ENCODE data around the gene FBXO24.
A peak's percentile ranks its signal among the peaks of the same experiment; 100 is the strongest.

FBXO24 gene

GRCh38 chr7:100546926-100547800 is 39.0 kb upstream of the FBXO24 start:
- Histone ChIP-seq H3K27ac (ENCODE audit: extremely low read depth, low read depth, low read length) (peak overlapping the region; percentile 72), H3K4me1 (ENCODE audit: control insufficient read depth, insufficient read depth, low read length) (peaks cover 39% of the 10 kb centered on the region), H3K4me3 (ENCODE audit: low read depth, low read length) (no peak overlapping the region)
- TF ChIP-seq SP7 (tag by site-specific recombination; IDR thresholded peaks at IDR 0.05), result 0 out of 2 replicates have a peak, but pooled peaks have one; percentile 13
- no peak for TF ChIP-seq ZNF580 (tag by site-specific recombination; IDR thresholded peaks at IDR 0.05)
- TF ChIP-seq ZNF629 (tag by site-specific recombination; IDR thresholded peaks at IDR 0.05), result no peak
- peak; percentile 74 for TF ChIP-seq EGR2 (tag by site-specific recombination; IDR thresholded peaks at IDR 0.05; ENCODE audit: low read depth)
- no peak for TF ChIP-seq ZNF362 (tag by site-specific recombination; IDR thresholded peaks at IDR 0.05)
- TF ChIP-seq ZNF140 (tag by site-specific recombination; IDR thresholded peaks at IDR 0.05), result no peak
- no peak for TF ChIP-seq ZNF610 (tag by site-specific recombination; IDR thresholded peaks at IDR 0.05; ENCODE audit: borderline replicate concordance)
- no peak for TF ChIP-seq ZNF26 (tag by site-specific recombination; IDR thresholded peaks at IDR 0.05)
- TF ChIP-seq, protein P1, sequence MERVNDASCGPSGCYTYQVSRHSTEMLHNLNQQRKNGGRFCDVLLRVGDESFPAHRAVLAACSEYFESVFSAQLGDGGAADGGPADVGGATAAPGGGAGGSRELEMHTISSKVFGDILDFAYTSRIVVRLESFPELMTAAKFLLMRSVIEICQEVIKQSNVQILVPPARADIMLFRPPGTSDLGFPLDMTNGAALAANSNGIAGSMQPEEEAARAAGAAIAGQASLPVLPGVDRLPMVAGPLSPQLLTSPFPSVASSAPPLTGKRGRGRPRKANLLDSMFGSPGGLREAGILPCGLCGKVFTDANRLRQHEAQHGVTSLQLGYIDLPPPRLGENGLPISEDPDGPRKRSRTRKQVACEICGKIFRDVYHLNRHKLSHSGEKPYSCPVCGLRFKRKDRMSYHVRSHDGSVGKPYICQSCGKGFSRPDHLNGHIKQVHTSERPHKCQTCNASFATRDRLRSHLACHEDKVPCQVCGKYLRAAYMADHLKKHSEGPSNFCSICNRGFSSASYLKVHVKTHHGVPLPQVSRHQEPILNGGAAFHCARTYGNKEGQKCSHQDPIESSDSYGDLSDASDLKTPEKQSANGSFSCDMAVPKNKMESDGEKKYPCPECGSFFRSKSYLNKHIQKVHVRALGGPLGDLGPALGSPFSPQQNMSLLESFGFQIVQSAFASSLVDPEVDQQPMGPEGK (tag by site-specific recombination; IDR thresholded peaks at IDR 0.05), result peak; percentile 49
- TF ChIP-seq GLI2 (tag by site-specific recombination; IDR thresholded peaks at IDR 0.05; ENCODE audit: borderline replicate concordance, low read depth), result no peak
- no peak for TF ChIP-seq ZNF223 (tag by site-specific recombination; IDR thresholded peaks at IDR 0.05)
- TF ChIP-seq ZNF677 (tag by site-specific recombination; IDR thresholded peaks at IDR 0.05), result no peak
- TF ChIP-seq ZFP3 (tag by site-specific recombination; IDR thresholded peaks at IDR 0.05; ENCODE audit: low read depth), result no peak
- no peak for TF ChIP-seq ZNF24 (tag by site-specific recombination; IDR thresholded peaks at IDR 0.05)
- TF ChIP-seq ZNF664 (tag by site-specific recombination; IDR thresholded peaks at IDR 0.05), result no peak
- TF ChIP-seq ZBTB48 (tag by site-specific recombination; IDR thresholded peaks at IDR 0.05), result no peak
- TF ChIP-seq ZNF341 (tag by site-specific recombination; IDR thresholded peaks at IDR 0.05; ENCODE audit: low read depth), result 0 out of 2 replicates have a peak, but pooled peaks have one; percentile 15
- no peak for TF ChIP-seq ZBTB10 (tag by site-specific recombination; IDR thresholded peaks at IDR 0.05)
- TF ChIP-seq PRDM1 (tag by site-specific recombination; IDR thresholded peaks at IDR 0.05), result no peak
- peak; percentile 78 for TF ChIP-seq ZFHX2 (tag by site-specific recombination; conservative IDR thresholded peaks at IDR 0.05)
- TF ChIP-seq ZNF549 (tag by site-specific recombination; IDR thresholded peaks at IDR 0.05), result no peak
- TF ChIP-seq YY2 (tag by site-specific recombination; IDR thresholded peaks at IDR 0.05), result no peak
- TF ChIP-seq ZNF423 (tag by site-specific recombination; IDR thresholded peaks at IDR 0.05), result no peak
- peak; percentile 70 for TF ChIP-seq KLF1 (tag by site-specific recombination; IDR thresholded peaks at IDR 0.05)
- no peak for TF ChIP-seq ZNF830 (tag by site-specific recombination; IDR thresholded peaks at IDR 0.05; ENCODE audit: low read depth)
- no peak for TF ChIP-seq ZBTB1 (tag by site-specific recombination; IDR thresholded peaks at IDR 0.05)
- no peak for TF ChIP-seq ZNF571 (tag by site-specific recombination; IDR thresholded peaks at IDR 0.05)
- TF ChIP-seq ZNF2 (tag by site-specific recombination; IDR thresholded peaks at IDR 0.05), result no peak
- no peak for TF ChIP-seq ZNF843 (tag by site-specific recombination; IDR thresholded peaks at IDR 0.05)
- no peak for TF ChIP-seq ZNF302 (tag by site-specific recombination; IDR thresholded peaks at IDR 0.05; ENCODE audit: low read depth)
- TF ChIP-seq ZNF202 (tag by site-specific recombination; IDR thresholded peaks at IDR 0.05; ENCODE audit: borderline replicate concordance), result no peak

More at GRCh38 chr7:100546926-100547800, 39.0 kb upstream of the FBXO24 start:
- ChIA-PET CTCF (interaction anchor here (0.6 to 4.1 kb wide), 10 partner anchors 7 to 406 kb away, joined by 3 to 36 read pairs (median 4); partner anchors contain the start of gene TSC22D4), POLR2A (interaction anchor here (1.8 kb wide), 1 partner anchor 118 kb away, joined by 3 read pairs; the partner anchor contains the start of genes MEPCE and ZCWPW1)
- H3K9me3 ChIP-seq (ENCODE audit: control insufficient read depth, insufficient read depth, low read depth, low read length), result no peaks in the 10 kb centered on the region
- H3K36me3 ChIP-seq (ENCODE audit: control insufficient read depth in 2 of 2, insufficient read depth in 1 of 2, low read length in 2 of 2), result peaks cover 7 to 13% of the 10 kb centered on the region in 2 experiments; a peak in 2 of 3 replicates
